HG03060 (cell line): ENCODE measurements around the gene ACAD8.
A peak's percentile ranks its signal among the peaks of the same experiment; 100 is the strongest.

ENCODE experiments used
- ATAC-seq: cut with Tn5 transposase; IDR thresholded peaks from one replicate; pipeline ENCODE4 v1.9.1; 2021; ENCODE audit warnings: low read depth, moderate number of reproducible peaks; ENCODE audit not compliant: unreplicated experiment

The ACAD8 gene

GRCh38 chr11:134253188-134253993 is at the start of gene ACAD8, which contains the start of gene THYN1:
ACAD8 (plus strand) TSS chr11:134253568; CDS start chr11:134253601, 33 bp downstream.
THYN1 (minus strand) TSS chr11:134253352; CDS start chr11:134252882, 470 bp downstream.
- peak; percentile 97 for ATAC-seq

GRCh38 chr11:134205729-134206128 is 47.6 kb upstream of the ACAD8 start:
- ATAC-seq: no peak

- no peak for ATAC-seq
Observed at GRCh38 chr11:134206185-134206584, 47.2 kb upstream of the ACAD8 start.

- ATAC-seq: no peak
Observed at GRCh38 chr11:134207538-134208239, 45.7 kb upstream of the ACAD8 start.

GRCh38 chr11:134215836-134216235 is 37.5 kb upstream of the ACAD8 start:
- no peak for ATAC-seq

- ATAC-seq: no peak
Observed at GRCh38 chr11:134216816-134217215, 36.6 kb upstream of the ACAD8 start.

GRCh38 chr11:134223121-134223520 is 30.2 kb upstream of the ACAD8 start:
- ATAC-seq: no peak

- ATAC-seq: peak; percentile 43
Observed at GRCh38 chr11:134223836-134224709, 29.3 kb upstream of the ACAD8 start, which contains the start of the genes NCAPD3 and VPS26B. NCAPD3 (minus strand) TSS chr11:134223967; CDS start chr11:134223926, 41 bp downstream. VPS26B (plus strand) TSS chr11:134224671; CDS start chr11:134225123, 452 bp downstream.

GRCh38 chr11:134224710-134225664 is 28.4 kb upstream of the ACAD8 start:
- ATAC-seq: no peak

- ATAC-seq: no peak
Observed at GRCh38 chr11:134226806-134227325, 26.5 kb upstream of the ACAD8 start.

- ATAC-seq: peak; percentile 46
Observed at GRCh38 chr11:134228625-134229024, 24.7 kb upstream of the ACAD8 start.

- ATAC-seq: no peak
Observed at GRCh38 chr11:134229126-134229790, 24.1 kb upstream of the ACAD8 start.

- ATAC-seq: no peak
Observed at GRCh38 chr11:134230339-134230738, 23.0 kb upstream of the ACAD8 start.

- ATAC-seq: no peak
Observed at GRCh38 chr11:134231958-134232659, 21.3 kb upstream of the ACAD8 start.

GRCh38 chr11:134233729-134234179 is 19.6 kb upstream of the ACAD8 start:
- ATAC-seq: no peak

GRCh38 chr11:134235399-134235798 is 18.0 kb upstream of the ACAD8 start:
- no peak for ATAC-seq

GRCh38 chr11:134236834-134237556 is 16.4 kb upstream of the ACAD8 start:
- no peak for ATAC-seq
